ENCODE data around the gene PKIB. TPM values are rescaled to one million over a fixed set of nuclear protein-coding genes. Genes with fewer than 3 reads are reported as not detected.

The PKIB gene
- total RNA-seq, 4 donors from 2014 or later = 0.43 to 5.2 (median 0.59) TPM; not detected in 1

GRCh38 chr6:122612838-122613237 is 2.6 kb downstream of the PKIB start:
- peaks cover 0 to 6% of the 10 kb centered on the region in 2 donors for H3K4me1 ChIP-seq
- TF ChIP-seq POLR2A (IDR thresholded peaks at IDR 0.05) (no peak), CTCF (IDR thresholded peaks at IDR 0.05) (no peak)
- no peaks in the 10 kb centered on the region for H3K9me3 ChIP-seq
- H3K4me3 ChIP-seq = no peak overlapping the region
- no peak for DNase-seq
- peaks cover 0 to 10% of the 10 kb centered on the region in 2 donors for H3K27me3 ChIP-seq
- H3K27ac ChIP-seq = no peak overlapping the region
- H3K36me3 ChIP-seq = no peaks in the 10 kb centered on the region
- intact Hi-C loops (cut with DNase I; ENCODE audit: low total_unique reads) = no loop called here

GRCh38 chr6:122614303-122614702 is 4.1 kb downstream of the PKIB start:
- no peak for DNase-seq
- no peak for TF ChIP-seq CTCF (IDR thresholded peaks at IDR 0.05)
- TF ChIP-seq POLR2A (IDR thresholded peaks at IDR 0.05) = no peak
- no peak overlapping the region for H3K27ac ChIP-seq
- no peak overlapping the region for H3K4me3 ChIP-seq
- peaks cover 0 to 10% of the 10 kb centered on the region in 2 donors for H3K27me3 ChIP-seq
- peaks cover 0 to 6% of the 10 kb centered on the region in 2 donors for H3K4me1 ChIP-seq
- intact Hi-C loops (cut with DNase I; ENCODE audit: low total_unique reads) = no loop called here
- H3K9me3 ChIP-seq = no peaks in the 10 kb centered on the region
- H3K36me3 ChIP-seq = no peaks in the 10 kb centered on the region

GRCh38 chr6:122615409-122615808 is 5.2 kb downstream of the PKIB start:
- TF ChIP-seq CTCF (IDR thresholded peaks at IDR 0.05) = no peak
- TF ChIP-seq POLR2A (IDR thresholded peaks at IDR 0.05) = no peak
- Histone ChIP-seq H3K4me1 (peaks cover 0 to 6% of the 10 kb centered on the region in 2 donors), H3K27ac (no peak overlapping the region), H3K27me3 (peaks cover 0 to 10% of the 10 kb centered on the region in 2 donors), H3K4me3 (no peak overlapping the region), H3K36me3 (no peaks in the 10 kb centered on the region), H3K9me3 (no peaks in the 10 kb centered on the region)
- intact Hi-C loops (cut with DNase I; ENCODE audit: low total_unique reads) = no loop called here
- no peak for DNase-seq

GRCh38 chr6:122616877-122617276 is 6.7 kb downstream of the PKIB start:
- intact Hi-C loops (cut with DNase I; ENCODE audit: low total_unique reads) = no loop called here
- H3K4me1 ChIP-seq = no peaks in the 10 kb centered on the region
- no peak overlapping the region for H3K4me3 ChIP-seq
- no peak overlapping the region for H3K27ac ChIP-seq
- H3K36me3 ChIP-seq = no peaks in the 10 kb centered on the region
- no peak for DNase-seq
- TF ChIP-seq CTCF (IDR thresholded peaks at IDR 0.05) (no peak), POLR2A (IDR thresholded peaks at IDR 0.05) (no peak)
- peaks cover 0 to 10% of the 10 kb centered on the region in 2 donors for H3K27me3 ChIP-seq
- no peaks in the 10 kb centered on the region for H3K9me3 ChIP-seq

- TF ChIP-seq POLR2A (IDR thresholded peaks at IDR 0.05) (no peak), CTCF (IDR thresholded peaks at IDR 0.05) (no peak)
- no peaks in the 10 kb centered on the region for H3K36me3 ChIP-seq
- no peak overlapping the region for H3K4me3 ChIP-seq
- intact Hi-C loops (cut with DNase I; ENCODE audit: low total_unique reads) = no loop called here
- no peaks in the 10 kb centered on the region for H3K9me3 ChIP-seq
- no peaks in the 10 kb centered on the region for H3K4me1 ChIP-seq
- no peaks in the 10 kb centered on the region for H3K27me3 ChIP-seq
- no peak overlapping the region for H3K27ac ChIP-seq
- DNase-seq = no peak
These were observed 9.1 kb downstream of the PKIB start for GRCh38 chr6:122619309-122619708.

Measured in uterus (tissue), 4 donors.